T-helper 9 cell (primary cell): Measurements from ENCODE around the gene AGPAT2.
"Not testable (repeated sequence)": the region's sequence is repeated elsewhere in the genome, so short reads cannot be mapped to it uniquely, and the experiment has no call there.

Experiments
- DNase-seq: peaks from one replicate; pipeline ENCODE4 v3.0.0-alpha.2; 2020

The AGPAT2 gene

GRCh38 chr9:136644593-136645351, 42.5 kb downstream of the AGPAT2 start:
- peak; percentile 55 for DNase-seq

GRCh38 chr9:136644343-136644592, 43.0 kb downstream of the AGPAT2 start:
- DNase-seq = no peak

GRCh38 chr9:136643596-136644342, 43.5 kb downstream of the AGPAT2 start:
- no peak for DNase-seq

GRCh38 chr9:136642439-136642921, 44.8 kb downstream of the AGPAT2 start:
- no peak for DNase-seq

- no peak for DNase-seq
These were observed 46.8 kb downstream of the AGPAT2 start for GRCh38 chr9:136640171-136641111.

- no peak for DNase-seq
These were observed 52.4 kb downstream of the AGPAT2 start for GRCh38 chr9:136634904-136635303.

GRCh38 chr9:136632491-136633106, 54.7 kb downstream of the AGPAT2 start:
- DNase-seq = not testable (repeated sequence)

- DNase-seq = not testable (repeated sequence)
These were observed 55.2 kb downstream of the AGPAT2 start for GRCh38 chr9:136632072-136632471.

- peak; percentile 79 for DNase-seq
These were observed 55.9 kb downstream of the AGPAT2 start for GRCh38 chr9:136631038-136632000.

GRCh38 chr9:136630662-136630992, 56.6 kb downstream of the AGPAT2 start:
- no peak for DNase-seq

GRCh38 chr9:136629879-136630661, 57.2 kb downstream of the AGPAT2 start:
- DNase-seq = peak; percentile 41

GRCh38 chr9:136629001-136629878, 58.0 kb downstream of the AGPAT2 start:
- DNase-seq = no peak

GRCh38 chr9:136628268-136628667, 59.0 kb downstream of the AGPAT2 start:
- DNase-seq = no peak

GRCh38 chr9:136627703-136628102, 59.6 kb downstream of the AGPAT2 start:
- DNase-seq = no peak

GRCh38 chr9:136626740-136627642, 60.3 kb downstream of the AGPAT2 start:
- no peak for DNase-seq

GRCh38 chr9:136626066-136626725, 61.1 kb downstream of the AGPAT2 start:
- DNase-seq = no peak

GRCh38 chr9:136625101-136626065, 61.9 kb downstream of the AGPAT2 start:
- DNase-seq = no peak
